Suprapubic skin (tissue), 4 donors: ENCODE results near the gene SLC7A9. TPM values are rescaled to one million over a fixed set of nuclear protein-coding genes. Genes with fewer than 3 reads are reported as not detected.

Experiments
- DNase-seq, 2 donors: peaks; one replicate each; pipeline ENCODE4 v3.0.0-alpha.2; 2019; ENCODE audit warnings: low spot score in 2 of 2
- H3K27ac ChIP-seq: fragments of 200-600 bp; sonication (generic); one replicate; pipeline ENCODE4 v1.5.1; 2019
- H3K27me3 ChIP-seq: fragments of 200-600 bp; sonication (generic); one replicate; pipeline ENCODE4 v1.5.1; 2019
- H3K36me3 ChIP-seq: fragments of 200-600 bp; sonication (generic); one replicate; pipeline ENCODE4 v1.5.1; 2019
- H3K4me1 ChIP-seq: fragments of 200-600 bp; sonication (generic); one replicate; pipeline ENCODE4 v1.5.1; 2019
- H3K4me3 ChIP-seq: fragments of 200-600 bp; sonication (generic); one replicate; pipeline ENCODE4 v1.5.1; 2019; ENCODE audit warnings: mild to moderate bottlenecking
- H3K9me3 ChIP-seq: fragments of 200-600 bp; sonication (generic); one replicate; pipeline ENCODE4 v1.5.1; 2019
- EP300 ChIP-seq: sonication (generic); formaldehyde crosslinking; IDR thresholded peaks from one replicate; pipeline ENCODE4 v1.6.1; 2017; ENCODE audit warnings: antibody characterized with exemption
- POLR2A ChIP-seq, 2 donors: fragments of 450-650 bp; IDR thresholded peaks; one replicate each; pipeline ENCODE4 v1.6.1; 2017; ENCODE audit warnings: antibody characterized with exemption in 2 of 2, mild to moderate bottlenecking in 2 of 2, moderate library complexity in 2 of 2
- POLR2AphosphoS5 ChIP-seq, 3 donors: sonication (generic); formaldehyde crosslinking; IDR thresholded peaks; one replicate each; pipeline ENCODE4 v1.6.1; 2017; ENCODE audit warnings: antibody characterized with exemption in 3 of 3
- WGBS: methylation state at CpG from one replicate; pipeline ENCODE4 v1.1.5; 2018; 5-methylcytosine and 5-hydroxymethylcytosine counted together
- total RNA-seq, 4 donors: library from RNA; depleted of rRNA; stranded (reverse); fragments of >200 nt; gene quantifications; one replicate each; pipeline ENCODE4 v1.1.0, GENCODE V29; 2016
- TF ChIP-seq, protein P1 (sequence below), 2 donors: fragments of 200-600 bp in 1 of 2; fragments of 450-650 bp in 1 of 2; sonication (generic) in 1 of 2; IDR thresholded peaks; one replicate each; pipeline ENCODE4 v1.5.1; 2016 to 2019; ENCODE audit warnings: antibody characterized with exemption in 2 of 2, mild to moderate bottlenecking in 1 of 2, moderate library complexity in 1 of 2

SLC7A9 gene
- total RNA-seq, 4 donors from 2014 or later: 0.40 to 1.7 (median 1.1) TPM; not detected in 1

DNA sequence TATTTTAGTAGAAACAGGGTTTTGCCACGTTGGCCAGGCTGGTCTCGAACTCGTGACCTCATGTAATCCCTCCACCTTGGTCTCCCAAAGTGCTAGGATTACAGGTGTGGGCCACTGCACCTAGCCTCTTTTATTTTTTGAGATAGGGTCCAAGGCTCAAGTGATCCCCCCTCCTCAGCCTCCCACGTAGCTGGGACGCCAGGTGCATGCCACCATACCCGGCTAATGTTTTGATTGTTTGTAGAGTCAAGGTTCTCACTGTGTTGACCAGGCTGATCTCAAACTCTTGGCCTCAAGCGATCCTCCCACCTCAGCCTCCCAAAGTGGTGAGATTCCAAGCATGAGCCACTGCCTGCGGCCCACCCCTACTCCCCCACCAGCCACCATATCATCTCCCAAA, 6.3 kb downstream of the SLC7A9 start:
- Histone ChIP-seq H3K9me3 (no peaks in the 10 kb centered on the region), H3K27me3 (no peaks in the 10 kb centered on the region), H3K36me3 (no peaks in the 10 kb centered on the region), H3K4me3 (no peak overlapping the region), H3K4me1 (no peaks in the 10 kb centered on the region), H3K27ac (no peak overlapping the region)
- 93% methylated on average over 8 of the region's 8 CpGs for WGBS
- peak in 1 of 2 donors; percentile 54 for DNase-seq
- TF ChIP-seq, protein P1, sequence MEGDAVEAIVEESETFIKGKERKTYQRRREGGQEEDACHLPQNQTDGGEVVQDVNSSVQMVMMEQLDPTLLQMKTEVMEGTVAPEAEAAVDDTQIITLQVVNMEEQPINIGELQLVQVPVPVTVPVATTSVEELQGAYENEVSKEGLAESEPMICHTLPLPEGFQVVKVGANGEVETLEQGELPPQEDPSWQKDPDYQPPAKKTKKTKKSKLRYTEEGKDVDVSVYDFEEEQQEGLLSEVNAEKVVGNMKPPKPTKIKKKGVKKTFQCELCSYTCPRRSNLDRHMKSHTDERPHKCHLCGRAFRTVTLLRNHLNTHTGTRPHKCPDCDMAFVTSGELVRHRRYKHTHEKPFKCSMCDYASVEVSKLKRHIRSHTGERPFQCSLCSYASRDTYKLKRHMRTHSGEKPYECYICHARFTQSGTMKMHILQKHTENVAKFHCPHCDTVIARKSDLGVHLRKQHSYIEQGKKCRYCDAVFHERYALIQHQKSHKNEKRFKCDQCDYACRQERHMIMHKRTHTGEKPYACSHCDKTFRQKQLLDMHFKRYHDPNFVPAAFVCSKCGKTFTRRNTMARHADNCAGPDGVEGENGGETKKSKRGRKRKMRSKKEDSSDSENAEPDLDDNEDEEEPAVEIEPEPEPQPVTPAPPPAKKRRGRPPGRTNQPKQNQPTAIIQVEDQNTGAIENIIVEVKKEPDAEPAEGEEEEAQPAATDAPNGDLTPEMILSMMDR (IDR thresholded peaks at IDR 0.05): no peak
- TF ChIP-seq POLR2A (IDR thresholded peaks at IDR 0.05) (no peak), POLR2AphosphoS5 (IDR thresholded peaks at IDR 0.05) (no peak), EP300 (no peak)

DNA sequence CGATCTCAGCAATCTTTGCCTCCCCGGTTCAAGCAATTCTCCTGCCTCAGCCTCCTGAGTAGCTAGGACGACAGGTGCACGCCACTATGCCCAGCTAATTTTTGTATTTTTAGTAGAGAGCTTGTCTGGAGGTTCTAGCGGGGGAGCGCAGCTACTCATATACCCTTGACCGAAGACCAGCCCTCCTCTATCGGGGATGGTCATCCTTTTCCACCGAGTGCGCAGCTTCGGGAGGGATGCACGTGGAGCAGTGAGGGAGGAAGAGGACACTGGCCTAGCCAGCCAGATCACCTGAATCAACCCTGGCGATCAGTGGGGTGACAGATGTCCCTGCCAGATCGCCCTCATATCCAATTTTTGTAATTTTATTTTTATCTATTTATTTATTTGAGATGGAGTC, 6.8 kb downstream of the SLC7A9 start:
- H3K36me3 ChIP-seq: no peaks in the 10 kb centered on the region
- 93% methylated on average over 14 of the region's 14 CpGs for WGBS
- H3K27me3 ChIP-seq: no peaks in the 10 kb centered on the region
- no peaks in the 10 kb centered on the region for H3K4me1 ChIP-seq
- no peaks in the 10 kb centered on the region for H3K9me3 ChIP-seq
- no peak for TF ChIP-seq POLR2AphosphoS5 (IDR thresholded peaks at IDR 0.05)
- no peak for TF ChIP-seq POLR2A (IDR thresholded peaks at IDR 0.05)
- TF ChIP-seq EP300: no peak
- TF ChIP-seq, protein P1 (IDR thresholded peaks at IDR 0.05): no peak
- peak in 1 of 2 donors; percentile 73 for DNase-seq
- no peak overlapping the region for H3K4me3 ChIP-seq
- no peak overlapping the region for H3K27ac ChIP-seq

DNA sequence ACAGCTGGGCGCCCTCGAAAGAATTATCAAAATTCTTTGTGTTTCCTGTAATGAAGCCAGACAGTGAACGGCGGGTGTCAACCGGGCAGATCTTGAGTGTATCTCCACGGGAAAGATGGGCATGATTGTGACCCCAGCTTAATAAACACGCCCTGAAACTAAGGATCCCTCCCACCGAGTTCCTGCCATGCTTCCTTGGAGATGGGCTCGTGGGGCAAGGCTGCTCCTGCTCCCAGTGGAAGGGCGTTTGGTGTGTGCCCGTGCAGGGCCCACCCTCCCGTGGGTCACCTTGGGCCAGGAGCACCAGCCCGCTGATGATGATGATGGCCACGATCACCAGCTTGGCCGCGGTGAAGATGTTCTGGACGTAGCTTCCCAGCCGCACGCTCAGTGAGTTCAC, 7.4 kb downstream of the SLC7A9 start:
- no peaks in the 10 kb centered on the region for H3K4me1 ChIP-seq
- no peaks in the 10 kb centered on the region for H3K9me3 ChIP-seq
- TF ChIP-seq POLR2A (IDR thresholded peaks at IDR 0.05) (no peak), POLR2AphosphoS5 (IDR thresholded peaks at IDR 0.05) (no peak), EP300 (no peak)
- TF ChIP-seq, protein P1 (IDR thresholded peaks at IDR 0.05): no peak
- H3K36me3 ChIP-seq: no peaks in the 10 kb centered on the region
- 90% methylated on average over 19 of the region's 19 CpGs for WGBS
- no peak overlapping the region for H3K4me3 ChIP-seq
- no peak overlapping the region for H3K27ac ChIP-seq
- no peaks in the 10 kb centered on the region for H3K27me3 ChIP-seq
- DNase-seq: peak in 1 of 2 donors; percentile 63

DNA sequence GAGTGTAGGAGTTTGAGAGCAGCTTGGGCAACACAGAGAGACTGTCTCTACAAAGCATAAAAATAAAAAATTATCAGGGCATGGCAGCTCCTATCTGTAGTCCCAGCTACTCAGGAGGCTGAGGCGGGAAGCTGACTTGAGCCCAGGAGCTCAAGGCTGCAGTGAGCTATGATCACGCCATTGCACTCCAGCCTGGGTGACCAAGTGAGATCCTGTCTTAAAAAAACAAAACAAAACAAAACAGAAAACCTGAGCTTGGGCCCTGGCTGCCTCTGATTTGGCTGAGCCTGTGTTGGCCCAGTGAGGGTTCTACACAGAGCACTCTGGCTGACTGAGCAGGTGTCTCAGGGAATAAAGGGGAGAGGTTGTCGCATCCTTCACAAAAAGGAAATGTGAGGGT, 8.0 kb downstream of the SLC7A9 start:
- Histone ChIP-seq H3K4me1 (no peaks in the 10 kb centered on the region), H3K27ac (no peak overlapping the region)
- DNase-seq: peak in 1 of 2 donors; percentile 48

DNA sequence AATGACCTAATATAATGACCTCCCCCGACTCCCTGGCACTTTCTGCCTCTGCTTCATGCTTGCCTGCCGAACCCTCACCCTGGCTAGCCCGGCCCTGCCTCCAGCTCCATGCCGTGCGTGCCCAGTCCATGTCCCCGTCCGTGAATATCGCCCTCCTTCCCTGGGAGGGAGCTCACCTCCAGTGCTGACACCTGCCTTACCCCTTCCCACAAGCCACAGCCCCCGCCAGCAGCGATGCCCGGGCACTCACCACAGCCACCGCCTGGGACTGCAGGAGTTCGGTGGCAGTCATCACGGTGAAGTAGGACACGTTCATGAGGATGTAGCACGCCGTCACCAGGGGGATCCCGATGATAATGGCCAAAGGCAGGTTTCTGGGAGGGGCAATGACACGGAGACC, 10.0 kb downstream of the SLC7A9 start:
- H3K36me3 ChIP-seq: no peaks in the 10 kb centered on the region
- no peak overlapping the region for H3K27ac ChIP-seq
- no peak for TF ChIP-seq EP300
- TF ChIP-seq POLR2AphosphoS5 (IDR thresholded peaks at IDR 0.05): no peak
- TF ChIP-seq POLR2A (IDR thresholded peaks at IDR 0.05): no peak
- TF ChIP-seq, protein P1 (IDR thresholded peaks at IDR 0.05): no peak
- no peaks in the 10 kb centered on the region for H3K27me3 ChIP-seq
- 91% methylated on average over 19 of the region's 19 CpGs for WGBS
- H3K9me3 ChIP-seq: no peaks in the 10 kb centered on the region
- H3K4me1 ChIP-seq: no peaks in the 10 kb centered on the region
- peak in 1 of 2 donors; percentile 75 for DNase-seq
- no peak overlapping the region for H3K4me3 ChIP-seq

More for the DNA sequence above, 8.0 kb downstream of the SLC7A9 start:
- TF ChIP-seq EP300 (no peak), POLR2A (IDR thresholded peaks at IDR 0.05) (no peak)
- TF ChIP-seq, protein P1 (IDR thresholded peaks at IDR 0.05): no peak
- H3K36me3 ChIP-seq: no peaks in the 10 kb centered on the region
- 95% methylated on average over 3 of the region's 3 CpGs for WGBS
- H3K4me3 ChIP-seq: no peak overlapping the region
- no peaks in the 10 kb centered on the region for H3K27me3 ChIP-seq
- no peaks in the 10 kb centered on the region for H3K9me3 ChIP-seq
